Sigmoid colon (tissue), 7 donors: ENCODE results near the gene CST7. TPM values are rescaled to one million over a fixed set of nuclear protein-coding genes. Genes with fewer than 3 reads are reported as not detected.
"Not testable (repeated sequence)": the region's sequence is repeated elsewhere in the genome, so short reads cannot be mapped to it uniquely, and the experiment has no call there.

ENCODE experiments used
- DNase-seq: peaks from one replicate; pipeline ENCODE4 v3.0.0-alpha.2; 2019
- H3K27ac ChIP-seq, 4 donors: fragments of 200-600 bp; sonication (generic); one replicate each; pipeline ENCODE4 v1.5.1; 2016 to 2019; ENCODE audit warnings: mild to moderate bottlenecking in 1 of 4
- H3K27me3 ChIP-seq, 3 donors: fragments of 200-600 bp; sonication (generic); one replicate each; pipeline ENCODE4 v1.5.1; 2019; ENCODE audit warnings: mild to moderate bottlenecking in 1 of 3
- H3K36me3 ChIP-seq, 4 donors: fragments of 200-600 bp; sonication (generic); one replicate each; pipeline ENCODE4 v1.5.1; 2016 to 2019
- H3K4me1 ChIP-seq, 4 donors: fragments of 200-600 bp; sonication (generic); one replicate each; pipeline ENCODE4 v1.5.1; 2017 to 2019
- H3K4me3 ChIP-seq, 4 donors: fragments of 200-600 bp; sonication (generic); one replicate each; pipeline ENCODE4 v1.5.1; 2017 to 2019; ENCODE audit warnings: mild to moderate bottlenecking in 2 of 4, moderate library complexity in 1 of 4
- H3K9me3 ChIP-seq, 4 donors: fragments of 200-600 bp in 3 of 4; sonication (generic) in 3 of 4; one replicate each; pipeline versions ENCODE4 v1.5.1 to v1.6.1; 2013 to 2019
- EP300 ChIP-seq, 4 donors: sonication (generic); formaldehyde crosslinking; IDR thresholded peaks; one replicate each; pipeline ENCODE4 v1.6.1; 2017; ENCODE audit warnings: antibody characterized with exemption in 4 of 4
- POLR2A ChIP-seq, 2 donors: fragments of 450-650 bp; IDR thresholded peaks; one replicate each; pipeline ENCODE4 v1.6.1; 2016; ENCODE audit warnings: antibody characterized with exemption in 2 of 2, mild to moderate bottlenecking in 2 of 2, moderate library complexity in 2 of 2
- POLR2AphosphoS5 ChIP-seq, 4 donors: sonication (generic); formaldehyde crosslinking; IDR thresholded peaks; one replicate each; pipeline ENCODE4 v1.6.1; 2017; ENCODE audit warnings: antibody characterized with exemption in 4 of 4
- WGBS, 2 donors: extraction: QIAGEN DNeasy Blood & Tissue Kit; methylation state at CpG; one replicate each; pipeline ENCODE4 v1.1.7; 2013; 5-methylcytosine and 5-hydroxymethylcytosine counted together
- intact Hi-C: fragments of 100-400 bp; cut with DNase I; formaldehyde crosslinking; loops from one replicate; pipeline ENCODE4 v1.15.1; 2023
- polyA plus RNA-seq, 3 donors: library from polyadenylated mRNA; stranded (reverse); fragments of 200-250 nt; gene quantifications; one replicate each; pipeline ENCODE4 v1.2.3, GENCODE V29; 2013
- total RNA-seq, 4 donors: library from RNA; depleted of rRNA; stranded (reverse); fragments of >200 nt; gene quantifications; one replicate each; pipeline ENCODE4 v1.1.0, GENCODE V29; 2016
- TF ChIP-seq, protein P1 (sequence below), 4 experiments: fragments of 450-650 bp in 3 of 4; fragments of 200-600 bp in 1 of 4; IDR thresholded peaks; one replicate each; pipeline ENCODE4 v1.5.1; 2016 to 2019; ENCODE audit warnings: antibody characterized with exemption in 4 of 4, mild to moderate bottlenecking in 3 of 4, moderate library complexity in 2 of 4
- donor health status: healthy with polysubstance abuse.
- donor health status: Bipolar disorder and iron deficiency.
- donor health status: healthy.

CST7 gene
- total and polyA plus RNA-seq, 7 donors, result 0.66 to 10.4 (median 3.7) TPM; not detected in 1

DNA sequence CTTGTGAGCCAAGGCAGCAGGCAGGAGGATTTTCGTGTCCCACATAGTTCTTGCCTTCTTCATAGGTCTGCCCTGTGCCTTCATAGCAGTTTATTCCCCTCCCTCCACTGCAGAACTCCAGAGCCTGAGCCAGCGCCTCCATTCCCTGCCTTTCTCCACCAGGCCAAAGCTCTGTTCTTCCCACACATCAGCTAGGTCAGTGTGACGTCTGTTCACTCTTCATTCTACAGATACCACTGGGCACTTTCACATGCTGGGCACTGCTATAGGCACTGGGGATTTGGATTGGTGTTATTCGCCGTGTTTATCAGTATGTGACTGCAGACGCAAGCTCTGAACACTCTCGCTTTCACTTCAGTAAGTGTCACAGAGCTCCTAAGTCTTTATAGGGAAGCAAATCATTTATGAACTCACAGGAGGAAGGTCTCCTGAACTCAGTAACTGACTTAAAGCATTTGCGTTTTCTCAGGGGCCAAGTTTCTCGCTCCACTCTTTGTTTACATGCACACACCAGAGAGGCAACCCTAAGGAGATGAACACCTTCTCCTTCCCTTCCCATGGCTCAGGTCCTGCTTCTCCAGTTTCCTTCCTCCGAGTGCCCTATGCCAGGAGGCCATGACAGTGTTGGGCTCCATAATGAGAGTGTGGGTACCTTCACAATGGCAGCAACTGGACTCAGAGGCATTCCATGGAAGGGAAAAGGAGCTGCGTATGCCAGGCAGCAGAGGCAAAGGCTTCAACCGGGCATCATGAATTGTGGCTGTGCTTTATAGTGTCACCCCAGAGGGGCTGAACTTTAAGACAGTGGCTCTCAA is 49.8 kb downstream of the CST7 start:
- whole genome bisulfite sequencing, 2 donors, result 77 to 85% methylated on average over 12 of the region's 12 CpGs
- Histone ChIP-seq H3K4me3 (no peak overlapping the region), H3K27ac (peak overlapping the region; percentile 37 to 69 (median 63)), H3K9me3 (no peaks in the 10 kb centered on the region), H3K36me3 (no peaks in the 10 kb centered on the region), H3K4me1 (peaks cover 0 to 50% (median 41%) of the 10 kb centered on the region in 4 donors), H3K27me3 (no peaks in the 10 kb centered on the region)
- intact Hi-C loops, result loop anchor here (5.0 kb wide), 1 partner anchor 38 kb away; no protein-coding TSS in a partner anchor
- TF ChIP-seq POLR2A (IDR thresholded peaks at IDR 0.05), result no peak
- no peak for TF ChIP-seq POLR2AphosphoS5 (IDR thresholded peaks at IDR 0.05)
- TF ChIP-seq, protein P1, sequence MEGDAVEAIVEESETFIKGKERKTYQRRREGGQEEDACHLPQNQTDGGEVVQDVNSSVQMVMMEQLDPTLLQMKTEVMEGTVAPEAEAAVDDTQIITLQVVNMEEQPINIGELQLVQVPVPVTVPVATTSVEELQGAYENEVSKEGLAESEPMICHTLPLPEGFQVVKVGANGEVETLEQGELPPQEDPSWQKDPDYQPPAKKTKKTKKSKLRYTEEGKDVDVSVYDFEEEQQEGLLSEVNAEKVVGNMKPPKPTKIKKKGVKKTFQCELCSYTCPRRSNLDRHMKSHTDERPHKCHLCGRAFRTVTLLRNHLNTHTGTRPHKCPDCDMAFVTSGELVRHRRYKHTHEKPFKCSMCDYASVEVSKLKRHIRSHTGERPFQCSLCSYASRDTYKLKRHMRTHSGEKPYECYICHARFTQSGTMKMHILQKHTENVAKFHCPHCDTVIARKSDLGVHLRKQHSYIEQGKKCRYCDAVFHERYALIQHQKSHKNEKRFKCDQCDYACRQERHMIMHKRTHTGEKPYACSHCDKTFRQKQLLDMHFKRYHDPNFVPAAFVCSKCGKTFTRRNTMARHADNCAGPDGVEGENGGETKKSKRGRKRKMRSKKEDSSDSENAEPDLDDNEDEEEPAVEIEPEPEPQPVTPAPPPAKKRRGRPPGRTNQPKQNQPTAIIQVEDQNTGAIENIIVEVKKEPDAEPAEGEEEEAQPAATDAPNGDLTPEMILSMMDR (IDR thresholded peaks at IDR 0.05), result no peak
- TF ChIP-seq EP300 (IDR thresholded peaks at IDR 0.05), result no peak
- peak; percentile 53 for DNase-seq

DNA sequence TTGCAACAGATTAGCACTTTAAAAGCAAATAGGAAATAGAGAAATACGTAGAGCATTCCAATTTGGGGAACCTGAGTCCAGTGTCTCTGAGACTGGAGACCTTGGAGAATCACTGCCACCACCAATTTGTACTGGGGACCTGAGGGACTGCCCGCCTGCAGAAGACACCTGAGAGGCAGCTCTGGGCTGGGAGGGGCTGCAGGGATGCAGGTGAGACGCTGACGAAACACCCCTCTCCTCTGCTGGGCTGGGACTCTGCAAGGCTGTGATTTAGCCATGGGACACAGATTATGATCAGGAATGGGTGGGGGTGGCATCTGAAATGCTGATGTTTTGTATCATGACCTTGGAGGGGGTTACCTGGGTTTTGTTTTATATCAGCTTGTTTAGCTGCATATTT is 50.5 kb downstream of the CST7 start:
- Histone ChIP-seq H3K9me3 (no peaks in the 10 kb centered on the region), H3K27me3 (no peaks in the 10 kb centered on the region), H3K27ac (peak overlapping the region; percentile 37 to 69 (median 63)), H3K36me3 (no peaks in the 10 kb centered on the region), H3K4me1 (peaks cover 0 to 47% (median 36%) of the 10 kb centered on the region in 4 donors), H3K4me3 (no peak overlapping the region)
- intact Hi-C loops, result loop anchor here (5.0 kb wide), 1 partner anchor 38 kb away; no protein-coding TSS in a partner anchor
- 86 to 90% methylated on average over 4 of the region's 4 CpGs for WGBS, 2 donors
- TF ChIP-seq POLR2AphosphoS5 (IDR thresholded peaks at IDR 0.05) (no peak), EP300 (IDR thresholded peaks at IDR 0.05) (no peak), POLR2A (IDR thresholded peaks at IDR 0.05) (no peak)
- TF ChIP-seq, protein P1 (IDR thresholded peaks at IDR 0.05), result no peak
- DNase-seq, result peak; percentile 28

DNA sequence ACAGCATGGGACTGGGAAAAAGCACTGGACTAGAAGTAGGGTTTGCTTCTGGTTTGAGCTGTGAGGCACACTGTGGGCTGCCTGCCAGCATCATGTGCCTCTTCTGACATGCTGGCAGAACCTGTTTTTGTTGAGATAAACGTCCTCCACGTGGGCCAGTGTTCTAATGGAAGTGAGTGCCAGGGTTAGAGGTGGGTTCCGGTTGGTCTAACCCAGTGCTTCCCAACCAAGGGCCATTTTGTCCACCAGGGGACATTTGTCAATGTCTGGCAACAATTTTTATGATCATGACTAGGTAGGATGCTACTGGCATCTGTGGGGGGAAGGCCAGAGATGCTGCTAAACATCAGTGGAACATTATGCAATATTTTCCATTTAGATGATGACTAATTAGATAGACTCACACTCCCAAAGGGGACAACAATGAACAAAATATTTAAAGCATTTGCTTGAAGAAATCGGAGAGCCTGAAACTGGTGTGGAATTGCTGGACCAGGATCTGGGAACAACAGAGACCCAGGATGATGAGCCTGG is 51.3 kb downstream of the CST7 start:
- peaks cover 0 to 48% (median 36%) of the 10 kb centered on the region in 4 donors for H3K4me1 ChIP-seq

DNA sequence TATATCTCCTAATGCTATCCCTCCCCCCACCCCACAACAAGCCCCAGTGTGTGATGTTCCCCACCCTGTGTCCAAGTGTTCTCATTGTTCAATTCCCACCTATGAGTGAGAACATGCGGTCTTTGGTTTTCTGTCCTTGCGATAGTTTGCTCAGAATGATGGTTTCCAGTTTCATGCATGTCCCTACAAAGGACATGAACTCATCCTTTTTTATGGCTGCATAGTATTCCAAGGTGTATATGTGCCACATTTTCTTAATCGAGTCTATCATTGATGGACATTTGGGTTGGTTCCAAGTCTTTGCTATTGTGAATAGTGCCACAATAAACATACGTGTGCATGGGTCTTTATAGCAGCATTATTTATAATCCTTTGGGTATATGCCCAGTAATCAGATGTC is 52.3 kb downstream of the CST7 start:
- DNase-seq, H3K9me3 ChIP-seq, intact Hi-C loops, H3K36me3 ChIP-seq, H3K27me3 ChIP-seq, H3K4me3 ChIP-seq: not testable (repeated sequence)
- Histone ChIP-seq H3K4me1 (peaks cover 0 to 48% (median 36%) of the 10 kb centered on the region in 4 donors), H3K27ac (peak overlapping the region in 3 of 4 donors; percentile 60 to 74 (median 69))
- WGBS, 2 donors, result 94 to 97% methylated on average over 4 of the region's 4 CpGs

More for the DNA sequence above, 51.3 kb downstream of the CST7 start:
- Histone ChIP-seq H3K36me3 (no peaks in the 10 kb centered on the region), H3K27me3 (no peaks in the 10 kb centered on the region), H3K4me3 (no peak overlapping the region), H3K27ac (peak overlapping the region; percentile 60 to 74 (median 68)), H3K9me3 (no peaks in the 10 kb centered on the region)
- intact Hi-C loops, result no loop called here
- DNase-seq, result peak; percentile 91
- WGBS, 2 donors, result 32 to 46% methylated on average over 4 of the region's 4 CpGs
- peak in 2 of 4 donors; percentile 57 to 77 for TF ChIP-seq EP300 (IDR thresholded peaks at IDR 0.05)
- TF ChIP-seq, protein P1 (IDR thresholded peaks at IDR 0.05), result no peak
- TF ChIP-seq POLR2AphosphoS5 (IDR thresholded peaks at IDR 0.05), result peak; percentile 55 to 83 (median 68)
- TF ChIP-seq POLR2A (IDR thresholded peaks at IDR 0.05), result no peak

DNA sequence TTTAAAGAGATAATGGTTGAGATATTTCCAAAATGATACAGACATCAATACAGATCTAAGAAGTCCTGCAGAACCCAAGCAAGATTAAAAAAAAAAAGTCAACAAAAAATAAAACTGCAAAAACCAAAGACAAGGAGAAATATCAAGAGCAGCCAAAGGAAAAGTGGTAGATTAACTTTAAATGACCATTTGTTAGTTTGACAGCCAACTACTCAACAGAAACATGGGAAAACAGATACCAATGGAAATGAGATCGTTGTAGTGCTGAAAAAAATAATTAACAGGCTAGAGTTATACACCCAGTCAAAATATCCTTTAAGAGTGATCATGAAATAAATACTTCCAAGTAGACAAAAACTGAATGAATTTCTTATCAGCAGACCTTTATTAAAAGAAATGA is 53.9 kb downstream of the CST7 start:
- Histone ChIP-seq H3K4me1 (peaks cover 0 to 54% (median 36%) of the 10 kb centered on the region in 4 donors), H3K27ac (peak overlapping the region in 1 of 4 donors; percentile 79), H3K9me3 (no peaks in the 10 kb centered on the region), H3K36me3 (peaks cover 0 to 23% (median 11%) of the 10 kb centered on the region in 4 donors), H3K4me3 (no peak overlapping the region), H3K27me3 (no peaks in the 10 kb centered on the region)
- no peak for TF ChIP-seq POLR2A (IDR thresholded peaks at IDR 0.05)
- no peak for TF ChIP-seq EP300 (IDR thresholded peaks at IDR 0.05)
- no peak for TF ChIP-seq POLR2AphosphoS5 (IDR thresholded peaks at IDR 0.05)
- TF ChIP-seq, protein P1 (IDR thresholded peaks at IDR 0.05), result no peak
- intact Hi-C loops, result no loop called here
- 80 to 85% methylated on average over 1 of the region's 1 CpG for WGBS, 2 donors
- DNase-seq, result no peak
